ENCODE data around the gene SIGLEC11. TPM values are rescaled to one million over a fixed set of nuclear protein-coding genes. Genes with fewer than 3 reads are reported as not detected.

The SIGLEC11 gene
- total and polyA plus RNA-seq, 2 of the 13 experiments (the other 11 are each of a cell fraction or from before 2014, with no cell fraction given), result not detected

- TF ChIP-seq NFYB (CRISPR knock-in tag; IDR thresholded peaks at IDR 0.05) (peak; percentile 44; the same call in 1 of the 2 replicates), ETV5 (CRISPR knock-in tag; IDR thresholded peaks at IDR 0.05; ENCODE audit: borderline replicate concordance) (no peak), ZNF644 (CRISPR knock-in tag; IDR thresholded peaks at IDR 0.05; ENCODE audit: low read depth) (no peak), FOXM1 (CRISPR knock-in tag; IDR thresholded peaks at IDR 0.05) (peak; percentile 79; the same call in 1 of the 2 replicates), RBM39 (IDR thresholded peaks at IDR 0.05; ENCODE audit: low read depth, low read length, poor library complexity, severe bottlenecking) (peak; percentile 67), TCF12 (IDR thresholded peaks at IDR 0.05) (no peak), TCF12 (CRISPR knock-in tag; IDR thresholded peaks at IDR 0.05) (no peak), SP4 (CRISPR knock-in tag; IDR thresholded peaks at IDR 0.05) (peak; percentile 97), SRF (IDR thresholded peaks at IDR 0.05; ENCODE audit: low read depth, low read length) (no peak), POLR2AphosphoS2 (IDR thresholded peaks at IDR 0.05; ENCODE audit: low read depth, low read length) (peak; percentile 84; the same call in 1 of the 2 replicates), ZFX (CRISPR knock-in tag; IDR thresholded peaks at IDR 0.05; ENCODE audit: low read depth) (peak; percentile 82), NFIC (IDR thresholded peaks at IDR 0.05; ENCODE audit: low read length) (no peak), AGO2 (optimal IDR thresholded peaks at IDR 0.05; ENCODE audit: low read depth, low read length) (peak; percentile 81), KDM4B (CRISPR knock-in tag; IDR thresholded peaks at IDR 0.05) (0 out of 2 replicates have a peak, but pooled peaks have one; percentile 23), RXRA (CRISPR knock-in tag; IDR thresholded peaks at IDR 0.05) (no peak), FOSL2 (CRISPR knock-in tag; IDR thresholded peaks at IDR 0.05) (no peak), ZNF530 (CRISPR knock-in tag; IDR thresholded peaks at IDR 0.05; ENCODE audit: low read depth) (no peak), TBP (CRISPR knock-in tag; IDR thresholded peaks at IDR 0.05) (no peak), ZNF484 (CRISPR knock-in tag; IDR thresholded peaks at IDR 0.05; ENCODE audit: borderline replicate concordance, low read depth) (peak; percentile 0; the same call in 1 of the 2 replicates), HOXD1 (CRISPR knock-in tag; IDR thresholded peaks at IDR 0.05) (0 out of 2 replicates have a peak, but pooled peaks have one; percentile 12), ZNF510 (CRISPR knock-in tag; IDR thresholded peaks at IDR 0.05; ENCODE audit: low read depth) (0 out of 2 replicates have a peak, but pooled peaks have one; percentile 17), NFAT5 (CRISPR knock-in tag; IDR thresholded peaks at IDR 0.05) (no peak; the same call in none of the 2 replicates), ZUFSP (CRISPR knock-in tag; IDR thresholded peaks at IDR 0.05; ENCODE audit: borderline replicate concordance) (no peak), ZNF383 (CRISPR knock-in tag; IDR thresholded peaks at IDR 0.05; ENCODE audit: borderline replicate concordance) (no peak)
Observed at GRCh38 chr19:49929611-49930482, 31.1 kb downstream of the SIGLEC11 start (continued).
